Mucosa of rectum (tissue), 2 donors: ENCODE results near the gene ZDHHC19.
"Not testable (repeated sequence)": the region's sequence is repeated elsewhere in the genome, so short reads cannot be mapped to it uniquely, and the experiment has no call there.

ENCODE experiments used
- H3K27ac ChIP-seq, 2 donors: one replicate each; pipeline ENCODE4 v1.7.0; 2013; ENCODE audit warnings: inconsistent platforms in 2 of 2, low read depth in 2 of 2, low read length in 2 of 2
- H3K27me3 ChIP-seq, 2 donors: one replicate each; pipeline ENCODE4 v1.7.0; 2013; ENCODE audit warnings: low read length in 2 of 2; ENCODE audit not compliant: control insufficient read depth in 2 of 2, insufficient read depth in 2 of 2
- H3K36me3 ChIP-seq, 2 donors: one replicate each; pipeline ENCODE4 v1.7.0; 2013; ENCODE audit warnings: low read length in 2 of 2; ENCODE audit not compliant: control insufficient read depth in 2 of 2, insufficient read depth in 2 of 2
- H3K4me1 ChIP-seq, 2 donors: one replicate each; pipeline ENCODE4 v1.7.0; 2013; ENCODE audit warnings: low read length in 2 of 2, mild to moderate bottlenecking in 1 of 2; ENCODE audit not compliant: control insufficient read depth in 2 of 2, insufficient read depth in 2 of 2
- H3K4me3 ChIP-seq, 2 donors: one replicate each; pipeline ENCODE4 v1.7.0; 2013; ENCODE audit warnings: low read length in 2 of 2
- H3K9ac ChIP-seq, 2 donors: one replicate each; pipeline ENCODE4 v1.7.0; 2013; ENCODE audit warnings: low read length in 2 of 2, low read depth in 1 of 2, mild to moderate bottlenecking in 1 of 2
- H3K9me3 ChIP-seq, 2 donors: one replicate each; pipeline ENCODE4 v1.7.0; 2013; ENCODE audit warnings: low read length in 2 of 2; ENCODE audit not compliant: control insufficient read depth in 2 of 2
- donor health status: healthy.
- donor health status: Normal muscosa, but diverticular disease.

Gene ZDHHC19

GRCh38 chr3:196210673-196211556 lies at the start of gene ZDHHC19:
Gene ZDHHC19 (minus strand): TSS chr3:196211400. CDS start chr3:196211315, 85 bp downstream.
- Histone ChIP-seq H3K4me3 (no peak within 1 kb of the TSS), H3K4me1 (peaks cover 0 to 2% of the 10 kb centered on the region in 2 donors), H3K9ac (no peak within 1 kb of the TSS), H3K36me3 (no peaks in the 10 kb centered on the region), H3K27me3 (no peaks in the 10 kb centered on the region), H3K27ac (no peak within 1 kb of the TSS), H3K9me3 (no peaks in the 10 kb centered on the region)

GRCh38 chr3:196260784-196261183 lies 49.6 kb upstream of the ZDHHC19 start:
- Histone ChIP-seq H3K9ac (no peak overlapping the region), H3K27ac (no peak overlapping the region), H3K36me3 (peaks cover 6 to 20% of the 10 kb centered on the region in 2 donors), H3K27me3 (no peaks in the 10 kb centered on the region), H3K4me3 (no peak overlapping the region), H3K9me3 (no peaks in the 10 kb centered on the region), H3K4me1 (no peaks in the 10 kb centered on the region)

- H3K36me3 ChIP-seq = peaks cover 10 to 18% of the 10 kb centered on the region in 2 donors
- no peaks in the 10 kb centered on the region for H3K9me3 ChIP-seq
- H3K9ac ChIP-seq = no peak overlapping the region
- H3K4me3 ChIP-seq = no peak overlapping the region
- H3K27ac ChIP-seq = no peak overlapping the region
- H3K27me3 ChIP-seq = no peaks in the 10 kb centered on the region
- H3K4me1 ChIP-seq = peaks cover 2 to 4% of the 10 kb centered on the region in 2 donors
Measured at GRCh38 chr3:196255776-196256175, 44.6 kb upstream of the ZDHHC19 start.

GRCh38 chr3:196254376-196255283 lies 43.4 kb upstream of the ZDHHC19 start:
- no peak overlapping the region for H3K4me3 ChIP-seq
- H3K27ac ChIP-seq = no peak overlapping the region
- no peaks in the 10 kb centered on the region for H3K9me3 ChIP-seq
- peaks cover 10 to 21% of the 10 kb centered on the region in 2 donors for H3K36me3 ChIP-seq
- no peaks in the 10 kb centered on the region for H3K27me3 ChIP-seq
- H3K9ac ChIP-seq = no peak overlapping the region
- H3K4me1 ChIP-seq = peaks cover 2 to 4% of the 10 kb centered on the region in 2 donors

- Histone ChIP-seq H3K27ac (no peak overlapping the region), H3K36me3 (peaks cover 23 to 35% of the 10 kb centered on the region in 2 donors), H3K4me3 (no peak overlapping the region), H3K9ac (no peak overlapping the region), H3K4me1 (peaks cover 2 to 4% of the 10 kb centered on the region in 2 donors), H3K27me3 (no peaks in the 10 kb centered on the region), H3K9me3 (no peaks in the 10 kb centered on the region)
Measured at GRCh38 chr3:196251918-196252317, 40.7 kb upstream of the ZDHHC19 start.

GRCh38 chr3:196246612-196247308 lies 35.6 kb upstream of the ZDHHC19 start:
- no peaks in the 10 kb centered on the region for H3K4me1 ChIP-seq
- peaks cover 28 to 35% of the 10 kb centered on the region in 2 donors for H3K36me3 ChIP-seq
- H3K27ac ChIP-seq = no peak overlapping the region
- no peak overlapping the region for H3K4me3 ChIP-seq
- H3K9ac ChIP-seq = no peak overlapping the region
- H3K27me3 ChIP-seq = no peaks in the 10 kb centered on the region
- no peaks in the 10 kb centered on the region for H3K9me3 ChIP-seq

GRCh38 chr3:196244166-196244565 lies 33.0 kb upstream of the ZDHHC19 start:
- not testable (repeated sequence) for H3K27ac ChIP-seq, H3K9me3 ChIP-seq, H3K9ac ChIP-seq, H3K4me3 ChIP-seq, H3K27me3 ChIP-seq, H3K4me1 ChIP-seq
- H3K36me3 ChIP-seq = peaks cover 37 to 45% of the 10 kb centered on the region in 2 donors

GRCh38 chr3:196241704-196242103 lies 30.5 kb upstream of the ZDHHC19 start:
- Histone ChIP-seq H3K36me3 (peaks cover 39 to 47% of the 10 kb centered on the region in 2 donors), H3K4me1 (no peaks in the 10 kb centered on the region), H3K9me3 (no peaks in the 10 kb centered on the region), H3K27me3 (no peaks in the 10 kb centered on the region), H3K4me3 (no peak overlapping the region), H3K9ac (no peak overlapping the region), H3K27ac (no peak overlapping the region)

GRCh38 chr3:196240424-196240823 lies 29.2 kb upstream of the ZDHHC19 start:
- Histone ChIP-seq H3K27me3 (no peaks in the 10 kb centered on the region), H3K27ac (no peak overlapping the region), H3K9me3 (no peaks in the 10 kb centered on the region), H3K4me1 (no peaks in the 10 kb centered on the region), H3K36me3 (peaks cover 32 to 51% of the 10 kb centered on the region in 2 donors), H3K4me3 (no peak overlapping the region), H3K9ac (no peak overlapping the region)
